PC-9 (cell line): ENCODE data around the gene MYRIP. TPM values are rescaled to one million over a fixed set of nuclear protein-coding genes. Genes with fewer than 3 reads are reported as not detected.

Source experiments
- BruUV-seq: library from RNA; stranded (reverse); fragments of 400-500 nt; replicated peaks from 2 replicates; lab custom pipeline; 2021; lab: Mats Ljungman, UMichigan
- CTCF ChIA-PET: fragments of 300-600 bp; sonication (Branson Sonifier 250); formaldehyde crosslinking; loops from one replicate; lab custom pipeline; 2022; ENCODE audit warnings: antibody characterized with exemption; lab: Charles Lee
- POLR2A ChIA-PET: fragments of 300-600 bp; sonication (Branson Sonifier 250); formaldehyde crosslinking; loops from one replicate; lab custom pipeline; 2022; ENCODE audit warnings: antibody characterized with exemption; ENCODE audit not compliant: unreplicated experiment; lab: Charles Lee
- DNase-seq, 2 experiments: peaks; one replicate each; pipeline versions ENCODE4 v3.0.0 to v3.0.0-alpha.2; 2015 to 2022; ENCODE audit warnings: mixed read lengths in 1 of 2
- H2AFZ ChIP-seq: fragments of 200-600 bp; sonication (generic); 2 replicates; pipeline ENCODE4 v1.8.1; 2017; ENCODE audit warnings: antibody characterized with exemption
- H3F3A ChIP-seq: fragments of 200-600 bp; sonication (generic); 2 replicates; pipeline ENCODE4 v1.8.1; 2017; ENCODE audit warnings: antibody characterized with exemption, mild to moderate bottlenecking, low read depth; ENCODE audit not compliant: insufficient read depth
- H3K27ac ChIP-seq: fragments of 200-600 bp; sonication (generic); 2 replicates; pipeline ENCODE4 v1.6.1; 2016; ENCODE audit warnings: mixed run types
- H3K27me3 ChIP-seq: fragments of 200-600 bp; sonication (generic); 2 replicates; pipeline ENCODE4 v1.6.1; 2016; ENCODE audit warnings: low read depth, mixed run types; ENCODE audit not compliant: insufficient read depth
- H3K36me3 ChIP-seq: fragments of 200-600 bp; sonication (generic); 2 replicates; pipeline ENCODE4 v1.6.1; 2016; ENCODE audit warnings: low read depth, mixed run types
- H3K4me1 ChIP-seq: fragments of 200-600 bp; sonication (generic); replicated peaks from 2 replicates; pipeline ENCODE4 v1.6.1; 2016; ENCODE audit warnings: mixed run types; ENCODE audit not compliant: insufficient read depth
- H3K4me2 ChIP-seq: fragments of 200-600 bp; sonication (generic); 2 replicates; pipeline ENCODE4 v1.6.1; 2017; ENCODE audit warnings: mixed run types
- H3K4me3 ChIP-seq: fragments of 200-600 bp; sonication (generic); 2 replicates; pipeline ENCODE4 v1.6.1; 2016; ENCODE audit warnings: mixed run types
- H3K79me2 ChIP-seq: fragments of 200-600 bp; sonication (generic); 2 replicates; pipeline ENCODE4 v1.6.1; 2017; ENCODE audit warnings: low read depth, mixed run types
- H3K9me2 ChIP-seq: fragments of 200-600 bp; sonication (generic); 2 replicates; pipeline ENCODE4 v1.8.1; 2017; ENCODE audit warnings: mild to moderate bottlenecking; ENCODE audit not compliant: insufficient read depth
- H3K9me3 ChIP-seq: fragments of 200-600 bp; sonication (generic); 2 replicates; pipeline ENCODE4 v1.8.1; 2016; ENCODE audit warnings: low read depth; ENCODE audit not compliant: insufficient read depth
- H4K20me1 ChIP-seq: fragments of 200-600 bp; sonication (generic); 2 replicates; pipeline ENCODE4 v1.8.1; 2017; ENCODE audit not compliant: insufficient read depth
- EZH2 ChIP-seq: fragments of 200-600 bp; sonication (generic); IDR thresholded peaks from 2 replicates; pipeline ENCODE4 v1.8.0; 2017; ENCODE audit warnings: antibody characterized with exemption, low read depth
- intact Hi-C: fragments of 100-400 bp; cut with micrococcal nuclease; formaldehyde crosslinking; loops from one replicate; pipeline ENCODE4 v1.10.0; 2022; ENCODE audit not compliant: unreplicated experiment
- total RNA-seq: library from RNA; stranded (reverse); gene quantifications from 2 replicates; pipeline ENCODE4 v1.2.3, GENCODE V29; 2021
- TF ChIP-seq, protein P1 (sequence below): fragments of 200-600 bp; sonication (generic); conservative IDR thresholded peaks from 2 replicates; pipeline ENCODE4 v1.6.1; 2017; ENCODE audit warnings: mixed run types, antibody characterized with exemption, mild to moderate bottlenecking, moderate library complexity

Gene MYRIP
- total RNA-seq, 1 experiment from 2014 or later: not detected

DNA sequence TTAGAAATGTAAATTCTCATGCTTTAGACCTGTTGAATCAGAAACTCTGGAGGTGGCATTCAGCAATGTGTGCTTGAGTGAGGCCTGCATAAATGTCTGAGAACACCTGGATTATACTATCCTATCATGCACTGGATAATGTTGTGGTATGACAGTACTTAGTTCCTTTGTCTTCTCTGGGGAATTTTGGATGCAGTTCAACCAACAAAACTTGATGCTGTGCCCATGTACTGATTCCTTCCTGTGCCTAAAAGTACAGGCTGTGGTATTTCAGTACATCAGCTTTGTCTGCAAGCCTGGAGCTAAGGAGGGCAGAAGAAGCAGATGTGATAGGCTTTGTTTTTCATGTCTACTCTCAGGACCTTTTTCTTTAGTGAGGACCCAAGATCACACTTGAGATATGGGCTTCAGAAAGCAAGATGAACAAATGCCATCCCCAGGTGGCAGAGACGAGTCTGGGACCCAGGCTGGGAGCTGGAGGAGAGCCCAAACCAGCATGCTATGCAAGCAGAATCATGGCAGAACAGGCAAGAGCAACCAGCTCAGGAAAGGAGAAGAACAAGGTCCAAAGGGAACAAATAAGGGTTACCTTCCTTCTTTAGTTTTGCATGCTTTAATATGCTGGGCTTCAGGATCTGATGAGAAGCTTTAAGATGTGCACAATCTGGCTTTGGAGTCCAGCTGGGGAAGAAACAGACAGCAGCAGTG lies 124.7 kb downstream of the MYRIP start:
- intact Hi-C loops: no loop called here
- POLR2A ChIA-PET: no interaction called here

GRCh38 chr3:39934696-39935095 lies 125.3 kb downstream of the MYRIP start:
- no TSS peak for BruUV-seq
- TF ChIP-seq, protein P1, sequence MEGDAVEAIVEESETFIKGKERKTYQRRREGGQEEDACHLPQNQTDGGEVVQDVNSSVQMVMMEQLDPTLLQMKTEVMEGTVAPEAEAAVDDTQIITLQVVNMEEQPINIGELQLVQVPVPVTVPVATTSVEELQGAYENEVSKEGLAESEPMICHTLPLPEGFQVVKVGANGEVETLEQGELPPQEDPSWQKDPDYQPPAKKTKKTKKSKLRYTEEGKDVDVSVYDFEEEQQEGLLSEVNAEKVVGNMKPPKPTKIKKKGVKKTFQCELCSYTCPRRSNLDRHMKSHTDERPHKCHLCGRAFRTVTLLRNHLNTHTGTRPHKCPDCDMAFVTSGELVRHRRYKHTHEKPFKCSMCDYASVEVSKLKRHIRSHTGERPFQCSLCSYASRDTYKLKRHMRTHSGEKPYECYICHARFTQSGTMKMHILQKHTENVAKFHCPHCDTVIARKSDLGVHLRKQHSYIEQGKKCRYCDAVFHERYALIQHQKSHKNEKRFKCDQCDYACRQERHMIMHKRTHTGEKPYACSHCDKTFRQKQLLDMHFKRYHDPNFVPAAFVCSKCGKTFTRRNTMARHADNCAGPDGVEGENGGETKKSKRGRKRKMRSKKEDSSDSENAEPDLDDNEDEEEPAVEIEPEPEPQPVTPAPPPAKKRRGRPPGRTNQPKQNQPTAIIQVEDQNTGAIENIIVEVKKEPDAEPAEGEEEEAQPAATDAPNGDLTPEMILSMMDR: no peak
- TF ChIP-seq EZH2: no peak
- Histone ChIP-seq H3K27ac (no peak overlapping the region), H3K4me3 (no peak overlapping the region), H3K9me2 (no peaks in the 10 kb centered on the region), H3K4me1 (no peaks in the 10 kb centered on the region), H3K27me3 (no peaks in the 10 kb centered on the region), H3F3A (no peaks in the 10 kb centered on the region), H3K9me3 (no peaks in the 10 kb centered on the region), H2AFZ (no peak overlapping the region), H4K20me1 (no peaks in the 10 kb centered on the region), H3K36me3 (no peaks in the 10 kb centered on the region), H3K4me2 (no peak overlapping the region), H3K79me2 (no peaks in the 10 kb centered on the region)
- intact Hi-C loops: no loop called here
- ChIA-PET CTCF (no interaction called here), POLR2A (no interaction called here)
- DNase-seq: no peak

More for the DNA sequence above, 124.7 kb downstream of the MYRIP start:
- CTCF ChIA-PET: no interaction called here
- no peaks in the 10 kb centered on the region for H3K79me2 ChIP-seq
- no peak overlapping the region for H3K4me3 ChIP-seq
- no peak overlapping the region for H2AFZ ChIP-seq
- no peaks in the 10 kb centered on the region for H3K4me1 ChIP-seq
- H3K36me3 ChIP-seq: no peaks in the 10 kb centered on the region
- H3K27me3 ChIP-seq: no peaks in the 10 kb centered on the region
- no peak for TF ChIP-seq EZH2
- TF ChIP-seq, protein P1: no peak
- H3K9me3 ChIP-seq: no peaks in the 10 kb centered on the region
- H3K27ac ChIP-seq: no peak overlapping the region
- no peaks in the 10 kb centered on the region for H3F3A ChIP-seq
- no peaks in the 10 kb centered on the region for H4K20me1 ChIP-seq
- BruUV-seq: no TSS peak
- DNase-seq: no peak
- no peaks in the 10 kb centered on the region for H3K9me2 ChIP-seq
- no peak overlapping the region for H3K4me2 ChIP-seq

DNA sequence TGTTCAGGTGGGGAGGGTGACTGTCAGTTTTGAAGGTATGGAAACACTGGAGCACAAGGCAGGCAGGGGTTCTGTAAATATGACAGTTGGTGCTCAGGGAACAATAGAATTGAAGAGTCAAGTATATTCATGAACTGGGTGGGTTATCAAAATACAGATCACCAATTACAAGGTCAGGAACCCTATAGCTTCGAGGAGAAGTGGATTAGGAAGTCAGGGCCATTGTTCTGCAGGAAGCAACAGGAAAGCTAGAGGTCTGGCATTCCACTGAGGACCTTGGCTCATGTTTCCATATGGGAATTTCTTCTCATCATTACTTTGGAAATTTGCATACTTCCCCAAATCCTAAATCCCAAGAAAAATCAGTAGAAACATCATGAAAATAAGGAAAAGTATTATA lies 125.9 kb downstream of the MYRIP start:
- Histone ChIP-seq H3K4me3 (no peak overlapping the region), H4K20me1 (no peaks in the 10 kb centered on the region), H3K27ac (no peak overlapping the region), H3K36me3 (no peaks in the 10 kb centered on the region), H3K27me3 (no peaks in the 10 kb centered on the region), H3F3A (no peaks in the 10 kb centered on the region), H3K79me2 (no peaks in the 10 kb centered on the region), H3K4me1 (no peaks in the 10 kb centered on the region), H3K4me2 (no peak overlapping the region), H3K9me2 (no peaks in the 10 kb centered on the region), H2AFZ (no peak overlapping the region), H3K9me3 (no peaks in the 10 kb centered on the region)
- intact Hi-C loops: no loop called here
- BruUV-seq: no TSS peak
- POLR2A ChIA-PET: no interaction called here
- TF ChIP-seq, protein P1: no peak
- no peak for TF ChIP-seq EZH2
- CTCF ChIA-PET: no interaction called here
- no peak for DNase-seq
